ENCODE results near the gene CHRNB1. TPM values are rescaled to one million over a fixed set of nuclear protein-coding genes. Genes with fewer than 3 reads are reported as not detected.

Gene CHRNB1
- total and polyA plus RNA-seq, 10 of the 15 experiments (the other 5 are each of a cell fraction or from before 2014, with no cell fraction given): 5.8 to 14.8 (median 11.3) TPM

DNA sequence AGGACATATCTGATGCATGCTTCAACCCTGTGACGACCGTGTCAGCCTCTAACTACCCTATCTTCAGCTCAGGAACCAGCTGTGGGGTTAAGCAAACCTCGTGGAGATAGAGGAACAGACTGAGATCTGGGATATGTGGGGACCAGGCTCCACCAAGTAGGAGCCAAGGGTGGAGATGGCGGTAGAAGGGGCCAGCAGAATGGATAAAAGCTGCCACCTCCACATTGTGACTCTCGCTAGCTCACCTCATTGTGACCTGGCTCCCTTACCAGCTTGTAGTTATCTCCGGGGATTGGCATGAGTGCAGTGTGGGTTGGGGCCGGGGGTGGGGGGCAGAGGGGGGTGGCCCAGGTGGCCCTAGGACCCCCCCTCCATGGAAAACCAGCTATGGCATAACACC lies 19.5 kb upstream of the CHRNB1 start, which contains the start of gene SPEM2:
Gene SPEM2, plus strand, starts transcription at position 301 of the 400 bp plus-strand sequence. Its CDS starts 73 bp downstream, at position 374.
- no peak for DNase-seq (ENCODE audit: low read depth, low spot score)
- TF ChIP-seq BMI1 (IDR thresholded peaks at IDR 0.05; ENCODE audit: borderline replicate concordance) (no peak), EGR1 (IDR thresholded peaks at IDR 0.05; ENCODE audit: borderline replicate concordance in 1 of 2, low read depth in 2 of 2, low read length in 2 of 2) (no peak), IKZF2 (IDR thresholded peaks at IDR 0.05) (no peak), RELA (IDR thresholded peaks at IDR 0.05; ENCODE audit: borderline replicate concordance, partially characterized antibody) (no peak), ZNF384 (IDR thresholded peaks at IDR 0.05; ENCODE audit: borderline replicate concordance, low read depth, low read length) (no peak), SIN3A (IDR thresholded peaks at IDR 0.05; ENCODE audit: low read depth, low read length) (no peak), JUND (IDR thresholded peaks at IDR 0.05; ENCODE audit: low read depth, low read length) (no peak), NFYB (IDR thresholded peaks at IDR 0.05; ENCODE audit: insufficient read depth, low read depth, low read length) (no peak), PML (IDR thresholded peaks at IDR 0.05; ENCODE audit: low read length) (no peak)
- Histone ChIP-seq H3K36me3 (ENCODE audit: control insufficient read depth in 2 of 2, insufficient read depth in 2 of 2, low read length in 1 of 2) (no peaks in the 10 kb centered on the region), H3K4me2 (ENCODE audit: control insufficient read depth, insufficient read depth) (no peak within 1 kb of the TSS), H4K20me1 (ENCODE audit: control insufficient read depth, insufficient read depth) (no peaks in the 10 kb centered on the region), H2AFZ (ENCODE audit: control insufficient read depth, low read depth, low read length) (no peak within 1 kb of the TSS), H3K4me3 (no peak within 1 kb of the TSS), H3K27ac (ENCODE audit: control insufficient read depth, insufficient read depth) (no peak within 1 kb of the TSS), H3K9ac (ENCODE audit: control insufficient read depth, insufficient read depth, low read length) (no peak within 1 kb of the TSS), H3K9me3 (replicated peaks; ENCODE audit: control insufficient read depth, insufficient read depth, low read length) (no peaks in the 10 kb centered on the region), H3K79me2 (ENCODE audit: control insufficient read depth, insufficient read depth, low read length) (no peaks in the 10 kb centered on the region), H3K4me1 (ENCODE audit: control insufficient read depth, insufficient read depth, low read length) (no peaks in the 10 kb centered on the region), H3K27me3 (replicated peaks in 1 of 2; ENCODE audit: control insufficient read depth in 2 of 2, insufficient read depth in 2 of 2, low read length in 1 of 2) (no peaks in the 10 kb centered on the region; a peak in 1 of 4 replicates)
- in situ Hi-C loops (cut with MboI) (no loop called here), intact Hi-C loops (cut with micrococcal nuclease; ENCODE audit: unreplicated experiment) (no loop called here)
- 27% methylated on average over 7 of the region's 7 CpGs for WGBS (ENCODE audit: insufficient coverage, insufficient replicate concordance, low lambda C conversion rate, missing lambda C conversion rate)
- no TSS peak for BruUV-seq (replicated peaks)
- RAD21 ChIA-PET (ENCODE audit: unreplicated experiment): interaction anchor here (1.3 kb wide), 1 partner anchor 10 kb away, joined by 3 read pairs; the partner anchor contains the start of gene TMEM102
- no peak for FAIRE-seq
- CTCF ChIA-PET: no interaction called here
- SMC1A ChIA-PET (ENCODE audit: uncharacterized antibody, unreplicated experiment): no interaction called here
- POLR2A ChIA-PET: no interaction called here
- ATAC-seq: no peak

DNA sequence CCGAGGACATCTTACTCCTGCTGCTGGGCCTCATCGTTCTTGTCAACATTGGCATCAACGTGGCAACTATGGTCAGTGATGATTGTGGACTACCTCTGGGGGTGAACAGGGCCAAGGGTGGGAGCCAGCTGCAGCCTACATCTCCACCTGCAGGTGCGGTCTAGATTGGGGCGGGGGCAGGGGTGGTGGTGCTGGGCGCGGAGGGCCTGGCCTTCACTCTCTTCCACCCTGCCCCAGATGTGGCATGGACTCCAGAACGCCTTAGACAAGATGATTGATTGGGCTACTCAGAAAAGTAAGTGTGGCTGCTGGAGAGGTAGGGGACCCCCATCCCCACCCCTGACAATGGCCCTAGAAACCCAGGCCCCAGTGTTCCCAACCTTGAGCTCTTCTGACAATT lies 19.1 kb upstream of the CHRNB1 start:
- no peaks in the 10 kb centered on the region; a peak in 1 of 4 replicates for H3K27me3 ChIP-seq (replicated peaks in 1 of 2; ENCODE audit: control insufficient read depth in 2 of 2, insufficient read depth in 2 of 2, low read length in 1 of 2)
- ChIA-PET RAD21 (ENCODE audit: unreplicated experiment) (no interaction called here), POLR2A (no interaction called here), SMC1A (ENCODE audit: uncharacterized antibody, unreplicated experiment) (no interaction called here), CTCF (no interaction called here)
- FAIRE-seq (no peak), DNase-seq (ENCODE audit: low read depth, low spot score) (no peak), ATAC-seq (no peak)
- intact Hi-C loops (cut with micrococcal nuclease; ENCODE audit: unreplicated experiment) (no loop called here), in situ Hi-C loops (cut with MboI) (no loop called here)
- no peaks in the 10 kb centered on the region for H3K9me3 ChIP-seq (replicated peaks; ENCODE audit: control insufficient read depth, insufficient read depth, low read length)
- WGBS (ENCODE audit: insufficient coverage, insufficient replicate concordance, low lambda C conversion rate, missing lambda C conversion rate): 66% methylated on average over 8 of the region's 8 CpGs
- H3K36me3 ChIP-seq (ENCODE audit: control insufficient read depth in 2 of 2, insufficient read depth in 2 of 2, low read length in 1 of 2): no peaks in the 10 kb centered on the region
- H3K4me2 ChIP-seq (ENCODE audit: control insufficient read depth, insufficient read depth): no peak overlapping the region
- no peaks in the 10 kb centered on the region for H3K4me1 ChIP-seq (ENCODE audit: control insufficient read depth, insufficient read depth, low read length)
- H2AFZ ChIP-seq (ENCODE audit: control insufficient read depth, low read depth, low read length): no peak overlapping the region
- BruUV-seq (replicated peaks): no TSS peak
- H3K79me2 ChIP-seq (ENCODE audit: control insufficient read depth, insufficient read depth, low read length): no peaks in the 10 kb centered on the region
- no peak overlapping the region for H3K4me3 ChIP-seq
- H4K20me1 ChIP-seq (ENCODE audit: control insufficient read depth, insufficient read depth): no peaks in the 10 kb centered on the region
- H3K27ac ChIP-seq (ENCODE audit: control insufficient read depth, insufficient read depth): no peak overlapping the region
- H3K9ac ChIP-seq (ENCODE audit: control insufficient read depth, insufficient read depth, low read length): no peak overlapping the region
- no peak for TF ChIP-seq TCF3 (IDR thresholded peaks at IDR 0.05; ENCODE audit: borderline replicate concordance, insufficient read depth, low read depth, low read length)
- TF ChIP-seq LARP7 (IDR thresholded peaks at IDR 0.05): no peak
- TF ChIP-seq, protein P1, sequence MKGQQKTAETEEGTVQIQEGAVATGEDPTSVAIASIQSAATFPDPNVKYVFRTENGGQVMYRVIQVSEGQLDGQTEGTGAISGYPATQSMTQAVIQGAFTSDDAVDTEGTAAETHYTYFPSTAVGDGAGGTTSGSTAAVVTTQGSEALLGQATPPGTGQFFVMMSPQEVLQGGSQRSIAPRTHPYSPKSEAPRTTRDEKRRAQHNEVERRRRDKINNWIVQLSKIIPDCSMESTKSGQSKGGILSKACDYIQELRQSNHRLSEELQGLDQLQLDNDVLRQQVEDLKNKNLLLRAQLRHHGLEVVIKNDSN (IDR thresholded peaks at IDR 0.05; ENCODE audit: borderline replicate concordance, extremely low read length, insufficient read depth, low read depth, low read length): no peak
- TF ChIP-seq FOXK2 (IDR thresholded peaks at IDR 0.05): no peak
- TF ChIP-seq NFXL1 (IDR thresholded peaks at IDR 0.05; ENCODE audit: borderline replicate concordance): no peak
- TF ChIP-seq, protein P2, sequence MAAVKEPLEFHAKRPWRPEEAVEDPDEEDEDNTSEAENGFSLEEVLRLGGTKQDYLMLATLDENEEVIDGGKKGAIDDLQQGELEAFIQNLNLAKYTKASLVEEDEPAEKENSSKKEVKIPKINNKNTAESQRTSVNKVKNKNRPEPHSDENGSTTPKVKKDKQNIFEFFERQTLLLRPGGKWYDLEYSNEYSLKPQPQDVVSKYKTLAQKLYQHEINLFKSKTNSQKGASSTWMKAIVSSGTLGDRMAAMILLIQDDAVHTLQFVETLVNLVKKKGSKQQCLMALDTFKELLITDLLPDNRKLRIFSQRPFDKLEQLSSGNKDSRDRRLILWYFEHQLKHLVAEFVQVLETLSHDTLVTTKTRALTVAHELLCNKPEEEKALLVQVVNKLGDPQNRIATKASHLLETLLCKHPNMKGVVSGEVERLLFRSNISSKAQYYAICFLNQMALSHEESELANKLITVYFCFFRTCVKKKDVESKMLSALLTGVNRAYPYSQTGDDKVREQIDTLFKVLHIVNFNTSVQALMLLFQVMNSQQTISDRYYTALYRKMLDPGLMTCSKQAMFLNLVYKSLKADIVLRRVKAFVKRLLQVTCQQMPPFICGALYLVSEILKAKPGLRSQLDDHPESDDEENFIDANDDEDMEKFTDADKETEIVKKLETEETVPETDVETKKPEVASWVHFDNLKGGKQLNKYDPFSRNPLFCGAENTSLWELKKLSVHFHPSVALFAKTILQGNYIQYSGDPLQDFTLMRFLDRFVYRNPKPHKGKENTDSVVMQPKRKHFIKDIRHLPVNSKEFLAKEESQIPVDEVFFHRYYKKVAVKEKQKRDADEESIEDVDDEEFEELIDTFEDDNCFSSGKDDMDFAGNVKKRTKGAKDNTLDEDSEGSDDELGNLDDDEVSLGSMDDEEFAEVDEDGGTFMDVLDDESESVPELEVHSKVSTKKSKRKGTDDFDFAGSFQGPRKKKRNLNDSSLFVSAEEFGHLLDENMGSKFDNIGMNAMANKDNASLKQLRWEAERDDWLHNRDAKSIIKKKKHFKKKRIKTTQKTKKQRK (IDR thresholded peaks at IDR 0.05; ENCODE audit: low read depth, low read length): no peak

Data from GM12878 (cell line).